Skeletal muscle tissue (tissue), 4 donors: ENCODE data around the gene ZNF783. TPM values are rescaled to one million over a fixed set of nuclear protein-coding genes. Genes with fewer than 3 reads are reported as not detected.

Source experiments
- H3K27ac ChIP-seq: one replicate; pipeline ENCODE4 v1.7.0; 2013; ENCODE audit warnings: mild to moderate bottlenecking, low read depth, low read length, inconsistent platforms
- H3K27me3 ChIP-seq, 3 donors: one replicate each; pipeline ENCODE4 v1.7.0; 2013; ENCODE audit warnings: low read length in 3 of 3; ENCODE audit not compliant: control insufficient read depth in 3 of 3, insufficient read depth in 3 of 3
- H3K36me3 ChIP-seq, 3 donors: one replicate each; pipeline ENCODE4 v1.7.0; 2013; ENCODE audit warnings: low read length in 3 of 3; ENCODE audit not compliant: control insufficient read depth in 3 of 3, insufficient read depth in 3 of 3
- H3K4me1 ChIP-seq, 3 donors: one replicate each; pipeline ENCODE4 v1.7.0; 2013; ENCODE audit warnings: low read length in 3 of 3, mild to moderate bottlenecking in 3 of 3; ENCODE audit not compliant: control insufficient read depth in 3 of 3, insufficient read depth in 3 of 3
- H3K4me3 ChIP-seq, 3 donors: one replicate each; pipeline ENCODE4 v1.7.0; 2013; ENCODE audit warnings: low read length in 3 of 3
- H3K9ac ChIP-seq, 3 donors: one replicate each; pipeline ENCODE4 v1.7.0; 2013; ENCODE audit warnings: low read length in 3 of 3, mild to moderate bottlenecking in 3 of 3, moderate library complexity in 2 of 3, low read depth in 1 of 3
- H3K9me3 ChIP-seq, 3 donors: one replicate each; pipeline ENCODE4 v1.7.0; 2013; ENCODE audit warnings: low read length in 3 of 3; ENCODE audit not compliant: control insufficient read depth in 3 of 3
- total RNA-seq: library from RNA; depleted of rRNA; stranded (reverse); fragments of >200 nt; gene quantifications from one replicate; pipeline ENCODE4 v1.2.3, GENCODE V29; 2014
- donor health status: Osteomylitis.

ZNF783 gene
- 8.9 TPM for total RNA-seq

GRCh38 chr7:149261829-149262617, at the start of gene ZNF783:
Gene ZNF783, plus strand, starts transcription at chr7:149262196. Its CDS starts 138 bp downstream, at chr7:149262334.
- Histone ChIP-seq H3K4me3 (peak within 1 kb of the TSS; percentile 75 to 81 (median 78)), H3K9me3 (no peaks in the 10 kb centered on the region), H3K27me3 (no peaks in the 10 kb centered on the region), H3K27ac (peak within 1 kb of the TSS; percentile 76), H3K36me3 (peaks cover 12 to 15% (median 15%) of the 10 kb centered on the region in 3 donors), H3K4me1 (peaks cover 3 to 7% (median 5%) of the 10 kb centered on the region in 3 donors), H3K9ac (peak within 1 kb of the TSS; percentile 88 to 91 (median 89))

GRCh38 chr7:149214020-149214720, 47.8 kb upstream of the ZNF783 start:
- H3K4me1 ChIP-seq = no peaks in the 10 kb centered on the region
- H3K36me3 ChIP-seq = peaks cover 68 to 93% (median 86%) of the 10 kb centered on the region in 3 donors
- H3K4me3 ChIP-seq = no peak overlapping the region
- no peaks in the 10 kb centered on the region for H3K9me3 ChIP-seq
- no peak overlapping the region for H3K9ac ChIP-seq
- H3K27me3 ChIP-seq = no peaks in the 10 kb centered on the region
- no peak overlapping the region for H3K27ac ChIP-seq

- Histone ChIP-seq H3K27ac (no peak overlapping the region), H3K36me3 (peaks cover 50 to 79% (median 76%) of the 10 kb centered on the region in 3 donors), H3K9me3 (no peaks in the 10 kb centered on the region), H3K4me1 (no peaks in the 10 kb centered on the region), H3K27me3 (no peaks in the 10 kb centered on the region), H3K4me3 (no peak overlapping the region), H3K9ac (no peak overlapping the region)
These were observed 45.6 kb upstream of the ZNF783 start for GRCh38 chr7:149216402-149216801.

- no peak overlapping the region for H3K27ac ChIP-seq
- no peak overlapping the region for H3K4me3 ChIP-seq
- peaks cover 50 to 69% (median 68%) of the 10 kb centered on the region in 3 donors for H3K36me3 ChIP-seq
- H3K4me1 ChIP-seq = no peaks in the 10 kb centered on the region
- H3K27me3 ChIP-seq = no peaks in the 10 kb centered on the region
- H3K9ac ChIP-seq = no peak overlapping the region
- H3K9me3 ChIP-seq = no peaks in the 10 kb centered on the region
These were observed 44.4 kb upstream of the ZNF783 start for GRCh38 chr7:149217570-149217969.

- H3K9me3 ChIP-seq = no peaks in the 10 kb centered on the region
- peaks cover 40 to 62% (median 57%) of the 10 kb centered on the region in 3 donors for H3K36me3 ChIP-seq
- H3K27me3 ChIP-seq = no peaks in the 10 kb centered on the region
- H3K4me3 ChIP-seq = no peak overlapping the region
- no peaks in the 10 kb centered on the region for H3K4me1 ChIP-seq
- H3K27ac ChIP-seq = no peak overlapping the region
- no peak overlapping the region for H3K9ac ChIP-seq
These were observed 43.3 kb upstream of the ZNF783 start for GRCh38 chr7:149218469-149219420.

GRCh38 chr7:149220534-149220933, 41.5 kb upstream of the ZNF783 start:
- H3K4me3 ChIP-seq = no peak overlapping the region
- H3K36me3 ChIP-seq = peaks cover 40 to 59% (median 50%) of the 10 kb centered on the region in 3 donors
- H3K27ac ChIP-seq = no peak overlapping the region
- H3K9me3 ChIP-seq = no peaks in the 10 kb centered on the region
- H3K9ac ChIP-seq = no peak overlapping the region
- no peaks in the 10 kb centered on the region for H3K27me3 ChIP-seq
- no peaks in the 10 kb centered on the region for H3K4me1 ChIP-seq

- Histone ChIP-seq H3K36me3 (peaks cover 34 to 38% (median 35%) of the 10 kb centered on the region in 3 donors), H3K27me3 (no peaks in the 10 kb centered on the region)
These were observed 38.8 kb upstream of the ZNF783 start for GRCh38 chr7:149223176-149223575.

GRCh38 chr7:149223761-149224160, 38.2 kb upstream of the ZNF783 start:
- peaks cover 29 to 34% (median 31%) of the 10 kb centered on the region in 3 donors for H3K36me3 ChIP-seq
- H3K9ac ChIP-seq = no peak overlapping the region
- no peaks in the 10 kb centered on the region for H3K4me1 ChIP-seq
- no peak overlapping the region for H3K4me3 ChIP-seq
- no peak overlapping the region for H3K27ac ChIP-seq
- H3K9me3 ChIP-seq = no peaks in the 10 kb centered on the region
- H3K27me3 ChIP-seq = no peaks in the 10 kb centered on the region

More at GRCh38 chr7:149223176-149223575, 38.8 kb upstream of the ZNF783 start:
- H3K4me1 ChIP-seq = no peaks in the 10 kb centered on the region
- no peak overlapping the region for H3K4me3 ChIP-seq
- no peak overlapping the region for H3K27ac ChIP-seq
- no peaks in the 10 kb centered on the region for H3K9me3 ChIP-seq
- no peak overlapping the region for H3K9ac ChIP-seq

- Histone ChIP-seq H3K4me3 (no peak overlapping the region), H3K9ac (no peak overlapping the region), H3K27ac (no peak overlapping the region), H3K9me3 (no peaks in the 10 kb centered on the region), H3K27me3 (no peaks in the 10 kb centered on the region), H3K4me1 (no peaks in the 10 kb centered on the region), H3K36me3 (peaks cover 23 to 28% (median 28%) of the 10 kb centered on the region in 3 donors)
These were observed 37.6 kb upstream of the ZNF783 start for GRCh38 chr7:149224352-149224751.
